Stomach (tissue), 4 donors: Measurements from ENCODE around the gene HPS3.

Experiments
- CTCF ChIP-seq, 7 experiments: fragments of 450-650 bp in 4 of 7; fragments of 200-600 bp in 3 of 7; sonication (generic) in 3 of 7; IDR thresholded peaks; one replicate each; pipeline ENCODE4 v1.5.1; 2016 to 2019; ENCODE audit warnings: antibody characterized with exemption in 7 of 7, control low read depth in 2 of 7, mild to moderate bottlenecking in 1 of 7
- EP300 ChIP-seq: sonication (generic); formaldehyde crosslinking; IDR thresholded peaks from one replicate; pipeline ENCODE4 v1.6.1; 2017; ENCODE audit warnings: antibody characterized with exemption
- POLR2A ChIP-seq, 4 donors: fragments of 450-650 bp; IDR thresholded peaks; one replicate each; pipeline ENCODE4 v1.6.1; 2016; ENCODE audit warnings: antibody characterized with exemption in 4 of 4, control low read depth in 2 of 4, mild to moderate bottlenecking in 1 of 4, moderate library complexity in 1 of 4
- POLR2AphosphoS5 ChIP-seq, 3 donors: sonication (generic); formaldehyde crosslinking; IDR thresholded peaks; one replicate each; pipeline ENCODE4 v1.6.1; 2016; ENCODE audit warnings: antibody characterized with exemption in 3 of 3

DNA sequence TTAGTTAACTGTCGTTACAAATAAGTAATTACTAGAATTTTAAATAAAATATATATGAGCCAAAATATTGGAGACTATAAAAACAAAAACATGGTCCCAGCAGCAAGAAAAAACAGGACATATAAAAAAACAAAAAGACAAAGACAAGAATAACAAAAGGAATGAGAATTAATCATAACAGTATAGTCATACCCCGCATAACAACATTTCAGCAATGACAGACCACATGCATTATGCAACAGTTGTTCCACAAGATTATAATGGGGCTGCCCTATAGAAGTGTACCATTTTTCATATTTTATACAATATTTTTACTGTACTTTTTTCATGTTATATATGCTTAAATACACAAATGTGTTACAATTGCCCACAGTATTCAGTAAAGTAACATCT is 48.7 kb upstream of the HPS3 start:
- TF ChIP-seq POLR2AphosphoS5 (IDR thresholded peaks at IDR 0.05) (no peak), EP300 (no peak), CTCF (IDR thresholded peaks at IDR 0.05) (no peak), POLR2A (IDR thresholded peaks at IDR 0.05) (no peak)
